GM18867 (cell line): Measurements from ENCODE around the gene RIMBP2.

Source experiments
- ATAC-seq: cut with Tn5 transposase; IDR thresholded peaks from one replicate; pipeline ENCODE4 v1.9.1; 2021; ENCODE audit warnings: mild to moderate bottlenecking, moderate library complexity; ENCODE audit not compliant: unreplicated experiment

The RIMBP2 gene

DNA sequence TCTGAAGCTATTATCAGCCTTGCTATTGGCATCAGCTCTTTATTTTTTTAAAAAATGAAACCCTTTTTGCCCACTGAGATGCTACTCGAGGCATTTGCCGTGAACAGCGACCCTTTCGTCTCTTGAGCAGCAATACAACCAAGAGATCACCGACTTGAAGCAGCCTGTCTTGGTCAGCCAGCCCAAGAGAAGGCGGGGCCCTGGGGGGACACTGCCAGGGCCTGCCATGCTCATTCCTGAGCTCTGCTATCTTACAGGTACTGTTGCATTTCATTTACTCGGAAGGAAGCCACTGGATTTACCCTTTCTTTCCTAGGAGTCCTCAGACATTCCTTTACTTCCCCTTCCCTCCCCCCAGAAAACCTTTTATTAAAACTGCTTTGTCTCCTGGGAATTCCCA is 361.7 kb downstream of the RIMBP2 start:
- ATAC-seq, result no peak

DNA sequence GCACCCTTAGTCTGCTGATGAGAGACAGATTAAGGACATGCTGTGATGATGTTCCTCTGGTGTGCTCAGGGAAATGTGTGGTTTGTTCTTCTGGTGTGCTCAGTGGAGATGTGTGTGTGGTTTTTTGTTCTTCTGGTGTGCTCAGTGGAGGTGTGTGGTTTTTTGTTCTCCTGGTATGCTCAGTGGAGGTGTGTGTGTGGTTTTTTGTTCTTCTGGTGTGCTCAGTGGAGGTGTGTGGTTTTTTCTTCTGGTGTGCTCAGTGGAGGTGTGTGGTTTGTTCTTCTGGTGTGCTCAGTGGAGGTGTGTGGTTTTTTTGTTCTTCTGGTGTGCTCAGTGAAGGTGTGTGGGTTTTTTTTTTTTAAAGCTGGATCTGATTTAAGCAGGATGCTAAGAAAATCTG is 363.0 kb downstream of the RIMBP2 start:
- no peak for ATAC-seq

DNA sequence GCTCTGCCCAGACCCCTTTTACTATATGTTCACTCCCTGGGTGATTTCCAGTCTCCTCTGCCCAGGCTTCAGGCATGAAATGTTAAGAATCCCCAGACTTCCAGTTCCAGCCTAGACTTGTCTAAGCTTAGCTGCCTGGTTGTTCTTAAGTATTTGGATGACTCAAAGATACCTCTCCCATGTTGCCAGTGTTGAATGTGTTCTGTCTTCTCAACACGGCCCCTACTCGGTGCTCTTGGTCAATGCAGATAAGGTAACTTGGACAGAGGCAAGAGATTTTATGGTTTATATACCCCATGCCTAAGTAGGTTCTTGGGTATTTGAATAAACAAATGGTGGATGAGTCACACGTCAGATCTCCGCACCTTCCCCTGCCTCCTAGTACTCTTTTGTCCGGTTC is 364.8 kb downstream of the RIMBP2 start:
- no peak for ATAC-seq

DNA sequence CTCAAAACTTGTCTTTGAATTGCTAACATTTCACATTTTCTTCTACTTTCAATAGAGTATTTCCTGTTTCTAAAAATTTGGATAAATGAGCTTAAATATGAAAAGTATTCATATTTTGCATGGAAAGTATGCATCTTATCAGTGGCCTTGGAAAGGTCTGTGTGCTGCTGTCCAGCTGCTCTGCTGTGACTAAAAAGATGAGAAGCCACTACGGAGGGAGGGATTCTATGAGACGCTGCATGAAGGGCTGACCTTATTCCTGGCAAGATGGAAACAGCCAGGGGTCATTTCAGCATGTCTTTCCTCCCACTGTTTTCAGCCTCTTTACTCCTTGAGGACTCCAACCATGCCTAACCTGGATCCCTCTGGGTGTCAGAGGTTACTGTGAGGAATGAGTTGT is 365.4 kb downstream of the RIMBP2 start:
- no peak for ATAC-seq

DNA sequence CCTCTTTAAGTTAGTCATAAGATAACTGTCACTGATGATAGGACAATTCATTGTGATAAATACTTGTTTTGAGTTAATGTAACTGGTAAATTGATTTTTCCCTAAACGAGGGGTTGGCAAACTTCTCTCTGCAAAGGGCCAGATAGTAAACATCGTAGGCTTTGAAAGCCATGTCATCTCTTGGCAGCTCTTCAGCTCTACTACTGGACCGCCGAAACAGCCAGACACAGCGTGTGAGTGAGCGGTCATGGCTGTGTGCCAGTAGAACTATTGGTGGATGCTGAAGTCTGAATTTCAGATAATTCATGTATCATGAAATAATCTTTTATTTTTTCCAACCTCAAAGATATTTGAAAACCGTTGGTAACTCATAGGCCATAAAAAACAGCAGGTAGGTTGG is 368.5 kb downstream of the RIMBP2 start:
- ATAC-seq, result no peak
